ENCODE data around the gene PRKCE.

DNA sequence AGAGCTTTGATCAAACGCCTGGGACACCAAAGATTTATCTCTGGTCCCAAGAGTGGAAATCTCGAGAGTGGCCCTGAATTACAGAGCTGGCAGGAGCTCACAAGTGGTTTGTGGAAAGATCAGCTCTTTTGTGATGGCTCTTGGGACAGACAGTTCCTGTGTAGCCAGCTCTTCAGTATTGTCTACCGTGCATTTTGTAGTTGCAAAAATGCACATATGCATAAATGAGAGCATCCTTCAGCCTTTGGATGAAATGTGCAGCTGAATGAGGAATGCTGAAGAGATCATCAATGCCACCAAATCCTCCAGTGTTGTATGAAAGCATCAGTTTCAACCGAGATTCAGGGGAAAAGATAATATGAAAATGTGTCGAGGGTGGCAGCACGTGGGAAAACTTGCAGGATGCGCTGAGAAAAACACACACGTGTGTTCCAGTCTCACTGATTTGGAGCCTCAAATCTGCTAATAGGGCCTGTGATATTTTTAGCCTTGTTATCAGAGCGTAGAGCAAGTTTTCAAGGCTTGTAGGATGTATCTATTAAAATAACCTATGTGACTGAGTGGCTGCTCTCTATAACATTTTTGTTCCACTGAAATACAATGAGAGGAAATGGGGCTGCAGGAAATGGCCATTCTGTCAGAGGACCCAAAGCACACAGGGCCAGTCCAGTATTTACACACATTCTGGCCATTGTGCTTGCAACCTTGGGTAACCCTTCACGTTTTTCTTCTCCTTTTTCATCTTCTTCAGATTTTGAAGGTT, 138.7 kb downstream of the PRKCE start:
- TF ChIP-seq EP300 (IDR thresholded peaks at IDR 0.05) (no peak), POLR2AphosphoS5 (IDR thresholded peaks at IDR 0.05) (no peak)
- TF ChIP-seq, protein P1, sequence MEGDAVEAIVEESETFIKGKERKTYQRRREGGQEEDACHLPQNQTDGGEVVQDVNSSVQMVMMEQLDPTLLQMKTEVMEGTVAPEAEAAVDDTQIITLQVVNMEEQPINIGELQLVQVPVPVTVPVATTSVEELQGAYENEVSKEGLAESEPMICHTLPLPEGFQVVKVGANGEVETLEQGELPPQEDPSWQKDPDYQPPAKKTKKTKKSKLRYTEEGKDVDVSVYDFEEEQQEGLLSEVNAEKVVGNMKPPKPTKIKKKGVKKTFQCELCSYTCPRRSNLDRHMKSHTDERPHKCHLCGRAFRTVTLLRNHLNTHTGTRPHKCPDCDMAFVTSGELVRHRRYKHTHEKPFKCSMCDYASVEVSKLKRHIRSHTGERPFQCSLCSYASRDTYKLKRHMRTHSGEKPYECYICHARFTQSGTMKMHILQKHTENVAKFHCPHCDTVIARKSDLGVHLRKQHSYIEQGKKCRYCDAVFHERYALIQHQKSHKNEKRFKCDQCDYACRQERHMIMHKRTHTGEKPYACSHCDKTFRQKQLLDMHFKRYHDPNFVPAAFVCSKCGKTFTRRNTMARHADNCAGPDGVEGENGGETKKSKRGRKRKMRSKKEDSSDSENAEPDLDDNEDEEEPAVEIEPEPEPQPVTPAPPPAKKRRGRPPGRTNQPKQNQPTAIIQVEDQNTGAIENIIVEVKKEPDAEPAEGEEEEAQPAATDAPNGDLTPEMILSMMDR (IDR thresholded peaks at IDR 0.05), result no peak

All from sigmoid colon (tissue), 4 donors.